Neural crest cell (in vitro differentiated cells): ENCODE data around the gene SERINC3. TPM values are rescaled to one million over a fixed set of nuclear protein-coding genes. Genes with fewer than 3 reads are reported as not detected.
"Not testable (repeated sequence)": the region's sequence is repeated elsewhere in the genome, so short reads cannot be mapped to it uniquely, and the experiment has no call there.

Source experiments
- DNase-seq: peaks from one replicate; pipeline ENCODE4 v3.0.0; 2021; ENCODE audit warnings: low read depth, mixed read lengths, low spot score
- H3K27ac Mint-ChIP-seq: one replicate; pipeline ENCODE4 v1.8.0; 2021; ENCODE audit warnings: mild to moderate bottlenecking, mixed read lengths; ENCODE audit not compliant: unreplicated experiment
- H3K27me3 Mint-ChIP-seq: 2 replicates; pipeline ENCODE4 v1.8.0; 2021; ENCODE audit warnings: low read depth, mild to moderate bottlenecking, mixed read lengths
- H3K36me3 Mint-ChIP-seq: 2 replicates; pipeline ENCODE4 v1.8.0; 2021; ENCODE audit warnings: low read depth, mild to moderate bottlenecking, mixed read lengths
- H3K4me1 Mint-ChIP-seq: 2 replicates; pipeline ENCODE4 v1.8.0; 2021; ENCODE audit warnings: mixed read lengths
- H3K4me3 Mint-ChIP-seq: one replicate; pipeline ENCODE4 v1.8.0; 2021; ENCODE audit warnings: mild to moderate bottlenecking, mixed read lengths
- H3K9me3 Mint-ChIP-seq: 2 replicates; pipeline ENCODE4 v1.8.0; 2021; ENCODE audit warnings: mixed read lengths
- CTCF ChIP-seq: fragments of 200-600 bp; sonication (generic); conservative IDR thresholded peaks from 2 replicates; pipeline ENCODE4 v1.5.0; 2021; ENCODE audit warnings: antibody characterized with exemption, mild to moderate bottlenecking
- total RNA-seq: library from RNA; stranded (reverse); gene quantifications from 2 replicates; pipeline ENCODE4 v1.2.1, GENCODE V29; 2021

The SERINC3 gene
- total RNA-seq, 1 donor from 2014 or later, result 32.4 TPM

- DNase-seq, result no peak
- no peaks in the 10 kb centered on the region for H3K36me3 Mint-ChIP-seq
- H3K4me1 Mint-ChIP-seq, result peaks cover 23% of the 10 kb centered on the region
- H3K27ac Mint-ChIP-seq, result no peak overlapping the region
- TF ChIP-seq CTCF, result no peak
- no peak overlapping the region for H3K4me3 Mint-ChIP-seq
- no peaks in the 10 kb centered on the region for H3K27me3 Mint-ChIP-seq
- H3K9me3 Mint-ChIP-seq, result no peaks in the 10 kb centered on the region
These were observed 42.2 kb downstream of the SERINC3 start for GRCh38 chr20:44479643-44480042.

GRCh38 chr20:44478206-44478605 lies 43.7 kb downstream of the SERINC3 start:
- H3K4me1 Mint-ChIP-seq, result peaks cover 23% of the 10 kb centered on the region
- H3K4me3 Mint-ChIP-seq, result peak overlapping the region; percentile 20
- H3K27ac Mint-ChIP-seq, result no peak overlapping the region
- H3K27me3 Mint-ChIP-seq, result peaks cover 3% of the 10 kb centered on the region
- H3K9me3 Mint-ChIP-seq, result no peaks in the 10 kb centered on the region
- DNase-seq, result no peak
- H3K36me3 Mint-ChIP-seq, result no peaks in the 10 kb centered on the region
- no peak for TF ChIP-seq CTCF

- Mint-ChIP-seq H3K4me1 (peaks cover 23% of the 10 kb centered on the region), H3K36me3 (no peaks in the 10 kb centered on the region), H3K27me3 (peaks cover 10% of the 10 kb centered on the region), H3K9me3 (no peaks in the 10 kb centered on the region), H3K4me3 (peak overlapping the region; percentile 63), H3K27ac (no peak overlapping the region)
- no peak for DNase-seq
- TF ChIP-seq CTCF, result no peak
These were observed 44.7 kb downstream of the SERINC3 start for GRCh38 chr20:44477151-44477550.

- Mint-ChIP-seq H3K27me3 (peaks cover 18% of the 10 kb centered on the region), H3K4me1 (peaks cover 23% of the 10 kb centered on the region), H3K9me3 (no peaks in the 10 kb centered on the region), H3K4me3 (peak within 1 kb of the TSS; percentile 93), H3K36me3 (no peaks in the 10 kb centered on the region), H3K27ac (peak within 1 kb of the TSS; percentile 94)
- peak; percentile 73 for DNase-seq
- TF ChIP-seq CTCF, result no peak
These were observed 45.9 kb downstream of the SERINC3 start, which contains the start of gene TTPAL for GRCh38 chr20:44475694-44476560. Gene TTPAL, plus strand, starts transcription at chr20:44475874. Its CDS starts 4,126 bp downstream, at chr20:44480000.

GRCh38 chr20:44475372-44475693 lies 46.5 kb downstream of the SERINC3 start:
- Mint-ChIP-seq H3K27ac (peak overlapping the region; percentile 92), H3K9me3 (no peaks in the 10 kb centered on the region), H3K27me3 (peaks cover 21% of the 10 kb centered on the region), H3K4me3 (peak overlapping the region; percentile 93), H3K36me3 (no peaks in the 10 kb centered on the region), H3K4me1 (peaks cover 23% of the 10 kb centered on the region)
- no peak for DNase-seq
- TF ChIP-seq CTCF, result no peak

- Mint-ChIP-seq H3K4me1 (peaks cover 27% of the 10 kb centered on the region), H3K27me3 (peaks cover 22% of the 10 kb centered on the region)
- not testable (repeated sequence) for H3K9me3 Mint-ChIP-seq, DNase-seq, H3K27ac Mint-ChIP-seq, H3K4me3 Mint-ChIP-seq, H3K36me3 Mint-ChIP-seq
These were observed 49.6 kb downstream of the SERINC3 start for GRCh38 chr20:44472283-44472682.
